HTERT RPE-1 (cell line): ENCODE data around the gene COL23A1.
"Not testable (repeated sequence)": the region's sequence is repeated elsewhere in the genome, so short reads cannot be mapped to it uniquely, and the experiment has no call there.

ENCODE experiments used
- in situ Hi-C: fragments of 300-500 bp; cut with MboI; formaldehyde crosslinking; loops from 4 replicates; pipeline ENCODE4 v1.14.3; 2020; ENCODE audit warnings: low sequenced_read_pairs

COL23A1 gene

DNA sequence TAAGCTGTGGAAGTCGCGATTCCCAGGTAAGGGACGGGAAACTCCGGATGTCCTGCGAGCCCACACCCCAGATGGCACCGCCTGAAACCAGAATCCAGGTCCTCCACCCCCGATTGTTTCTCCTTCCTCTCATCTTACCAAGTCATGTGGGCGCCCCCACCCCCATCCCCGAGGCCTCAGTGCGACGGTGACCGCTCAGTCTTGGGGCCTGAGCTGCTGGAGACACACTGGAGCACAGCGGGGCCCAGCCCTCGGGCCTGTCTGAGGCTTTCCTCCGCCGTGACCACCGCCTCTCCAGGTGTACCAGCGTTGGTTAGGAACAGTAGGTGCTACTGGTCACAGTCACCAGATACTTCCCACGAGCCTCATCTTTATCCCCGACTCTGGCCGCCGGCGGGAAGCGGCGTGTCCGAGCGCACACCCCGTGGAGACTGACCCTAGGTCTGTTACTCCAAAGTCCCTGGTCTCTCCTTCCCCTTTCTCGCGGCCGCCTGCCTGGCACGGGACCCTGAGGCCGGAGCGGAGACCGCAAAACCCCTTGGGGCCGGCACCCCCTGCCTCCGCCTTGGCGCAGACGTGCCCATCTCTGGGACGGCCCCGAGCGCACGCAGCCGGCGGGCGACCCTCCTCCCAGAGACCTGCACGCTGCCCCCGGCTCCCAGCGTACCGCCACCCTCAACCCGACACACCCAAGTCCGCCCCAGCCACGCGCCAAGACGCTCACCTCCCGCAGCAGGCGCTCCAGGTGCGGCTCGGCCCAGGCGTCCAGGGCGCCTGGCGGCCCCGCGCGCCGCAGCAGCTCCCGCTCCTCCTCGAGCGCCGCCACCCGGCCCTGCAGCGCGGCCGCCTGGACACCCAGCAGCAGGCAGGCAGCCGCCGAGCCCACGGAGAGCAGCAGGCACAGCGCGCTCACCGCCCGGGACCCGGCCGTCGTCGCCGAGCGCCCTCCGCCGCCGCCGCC lies 733 bp downstream of the COL23A1 start:
- in situ Hi-C loops, result no loop called here

DNA sequence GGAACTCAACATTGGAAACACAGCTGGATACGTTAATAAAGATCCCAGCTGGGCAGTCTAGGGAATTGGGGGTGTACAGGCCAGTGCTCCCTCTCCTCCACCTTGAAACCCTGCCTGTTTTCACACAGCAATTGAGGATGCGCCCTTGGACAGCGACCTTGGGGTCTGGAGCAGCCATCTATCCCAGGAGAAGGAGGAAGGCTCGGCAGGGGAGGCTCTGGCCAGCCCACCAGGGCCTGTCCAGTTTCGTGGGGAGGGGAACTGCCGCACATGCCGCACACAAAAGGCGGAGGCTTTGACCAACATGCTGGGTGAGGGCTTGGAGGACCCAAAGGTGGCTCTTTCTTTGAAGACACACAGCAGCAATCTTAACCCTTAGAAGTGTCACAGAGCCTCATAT lies 1.4 kb downstream of the COL23A1 start:
- in situ Hi-C loops, result no loop called here

DNA sequence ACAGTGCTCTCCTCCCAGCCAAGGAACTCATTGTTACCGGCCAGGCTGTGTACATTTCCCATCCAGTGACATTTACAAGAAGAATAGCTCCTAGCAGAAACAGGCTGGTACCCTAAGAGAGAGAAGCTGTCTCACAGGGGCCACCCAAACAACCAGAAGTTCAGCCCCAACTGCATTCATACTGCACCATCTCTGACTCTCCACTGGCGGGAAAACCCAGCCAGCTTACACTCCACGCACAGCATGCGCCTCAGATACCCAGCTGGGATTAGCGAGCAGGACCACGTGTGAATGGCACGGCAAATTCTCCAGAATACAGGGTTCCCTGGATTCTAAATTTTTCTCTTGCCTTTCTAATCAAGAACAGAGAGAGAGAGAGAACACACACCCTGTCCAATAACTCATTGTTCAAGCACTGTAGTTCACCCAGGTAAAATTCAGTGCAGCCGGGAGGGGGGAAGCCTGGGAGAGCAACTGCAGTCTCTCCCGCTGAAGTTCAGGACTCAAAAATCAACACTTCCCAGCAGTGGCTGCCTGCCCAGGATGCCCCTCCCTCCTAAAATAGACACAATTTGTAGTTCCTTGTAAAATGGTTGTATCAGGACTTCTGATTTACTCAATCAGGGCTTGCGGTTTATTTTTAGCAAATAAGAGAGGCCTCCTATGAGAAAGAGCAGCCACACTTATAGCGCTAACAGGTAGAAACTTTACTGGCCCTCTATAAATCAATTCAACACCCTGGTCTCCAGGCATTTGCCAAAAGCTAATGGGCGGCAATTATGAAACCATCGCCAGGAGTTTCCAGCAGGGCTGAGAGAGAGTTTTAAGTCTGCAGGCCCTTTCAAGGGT lies 2.2 kb downstream of the COL23A1 start:
- in situ Hi-C loops, result no loop called here

DNA sequence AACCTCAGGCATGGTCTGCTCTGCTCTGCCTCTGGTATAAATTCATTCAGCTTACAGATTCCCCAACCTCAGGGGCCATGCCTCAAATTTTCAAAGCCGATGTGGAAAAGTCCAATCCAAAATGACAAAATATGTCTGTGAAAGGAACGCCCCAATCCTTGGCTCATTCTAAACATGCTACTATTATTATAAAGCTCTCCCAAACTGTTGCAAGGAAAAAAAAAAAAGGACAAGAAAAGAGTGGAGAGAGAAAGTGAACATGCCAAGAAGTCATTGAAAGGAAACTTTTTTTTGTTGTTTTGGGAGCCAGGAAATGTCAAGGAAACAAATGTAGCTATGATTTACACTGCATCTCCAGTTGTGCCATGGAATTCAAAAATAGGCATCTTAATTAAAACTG lies 3.8 kb downstream of the COL23A1 start:
- in situ Hi-C loops, result no loop called here

DNA sequence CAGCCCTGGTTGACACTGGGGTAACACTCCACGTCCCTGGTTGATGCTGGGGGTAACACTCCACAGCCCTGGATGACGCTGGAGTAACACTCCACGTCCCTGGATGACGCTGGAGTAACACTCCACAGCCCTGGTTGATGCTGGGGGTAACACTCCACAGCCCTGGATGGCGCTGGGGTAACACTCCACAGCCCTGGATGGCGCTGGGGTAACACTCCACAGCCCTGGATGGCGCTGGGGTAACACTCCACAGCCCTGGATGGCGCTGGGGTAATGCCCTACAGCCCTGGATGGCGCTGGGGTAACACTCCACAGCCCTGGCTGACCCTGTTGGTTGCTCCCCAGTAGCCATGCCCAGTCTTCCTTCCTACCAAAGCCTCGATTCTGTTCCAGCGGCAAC lies 4.8 kb downstream of the COL23A1 start:
- in situ Hi-C loops, result not testable (repeated sequence)

DNA sequence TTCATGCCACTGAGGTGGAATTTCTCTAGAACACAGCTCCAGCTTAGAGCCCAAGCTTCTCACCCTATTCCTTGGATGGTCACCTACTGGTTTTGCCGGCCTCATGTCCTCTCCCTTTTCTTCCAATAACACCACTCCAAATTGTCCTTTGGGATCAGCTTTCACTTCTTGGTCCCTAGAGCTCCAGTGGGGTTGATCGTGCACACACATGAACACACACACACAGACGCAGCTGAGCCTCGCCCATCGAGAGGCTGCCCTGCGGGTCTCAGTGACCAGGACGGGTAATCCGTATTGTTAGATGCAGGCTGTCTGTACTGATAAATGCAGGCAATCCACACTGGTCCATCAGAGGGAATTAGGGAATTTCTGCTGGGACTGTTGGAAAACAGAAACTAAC lies 6.9 kb downstream of the COL23A1 start:
- in situ Hi-C loops, result no loop called here

DNA sequence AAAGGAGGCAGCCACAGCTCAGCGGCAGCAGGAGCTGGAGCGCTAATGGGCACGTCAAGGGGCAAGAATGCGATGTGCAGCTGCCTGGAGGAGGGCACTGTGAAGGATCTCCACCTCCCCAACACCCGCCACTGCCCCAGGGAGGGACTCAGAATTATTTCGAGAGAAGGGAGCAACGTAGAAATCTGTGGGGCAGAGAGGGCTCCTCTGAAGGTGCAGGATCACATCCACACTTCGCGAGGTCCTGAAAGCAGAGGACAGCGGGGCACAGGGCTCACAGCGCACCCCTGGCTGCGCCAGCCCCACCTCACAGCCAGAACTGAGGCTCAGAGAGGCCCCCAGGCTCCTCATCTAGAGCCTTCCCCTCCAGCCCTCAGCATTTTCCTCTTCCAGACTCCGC lies 7.9 kb downstream of the COL23A1 start:
- in situ Hi-C loops, result no loop called here

DNA sequence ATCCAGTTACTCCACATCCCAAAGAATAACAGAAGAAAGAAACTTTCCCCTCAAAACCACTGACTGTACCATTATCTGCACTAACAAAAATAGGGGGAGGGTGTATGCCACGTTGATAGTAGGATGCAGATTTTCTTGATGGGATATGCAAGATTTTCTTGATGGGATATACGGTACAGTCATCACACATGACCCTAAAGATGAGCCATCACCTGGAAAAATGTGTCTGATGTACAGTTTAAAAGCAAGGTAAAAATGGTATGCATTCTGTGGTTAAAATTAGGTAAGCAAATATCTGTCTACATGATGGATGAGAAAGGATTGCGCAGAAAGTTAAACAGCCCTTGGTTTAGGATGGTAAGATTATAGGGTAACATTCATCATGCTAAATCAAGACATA lies 8.6 kb downstream of the COL23A1 start:
- in situ Hi-C loops, result no loop called here

DNA sequence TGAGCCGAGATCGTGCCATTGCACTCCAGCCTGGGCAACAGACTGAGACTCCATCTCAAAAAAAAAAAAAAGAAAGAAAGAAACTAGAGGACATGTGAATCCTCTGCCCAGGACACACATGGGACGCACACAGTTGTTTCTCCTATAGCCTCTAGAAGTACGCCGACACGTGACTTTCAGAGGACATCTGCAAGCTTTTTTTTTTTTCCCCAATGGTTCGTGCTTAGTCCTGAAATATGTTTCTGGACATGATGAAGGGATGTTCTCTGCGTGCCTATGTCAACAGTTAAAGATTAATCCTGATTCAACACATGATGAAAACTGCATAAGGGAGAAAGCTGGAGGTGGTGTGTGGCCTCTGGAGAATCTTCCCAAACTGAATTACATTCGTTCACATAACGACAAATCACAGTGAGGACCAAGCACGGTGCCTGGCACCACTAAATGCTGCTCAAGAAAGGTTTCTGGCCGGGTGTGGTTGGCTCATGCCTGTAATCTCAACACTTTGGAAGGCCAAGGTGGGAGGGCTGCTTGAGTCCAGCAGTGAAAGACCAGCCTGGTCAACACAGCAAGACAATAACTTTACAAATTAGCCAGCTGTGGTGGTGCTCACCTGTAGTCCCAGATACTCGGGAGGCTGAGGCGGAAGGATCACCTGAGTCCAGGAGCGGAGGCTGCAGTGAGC lies 9.8 kb downstream of the COL23A1 start:
- in situ Hi-C loops, result no loop called here

DNA sequence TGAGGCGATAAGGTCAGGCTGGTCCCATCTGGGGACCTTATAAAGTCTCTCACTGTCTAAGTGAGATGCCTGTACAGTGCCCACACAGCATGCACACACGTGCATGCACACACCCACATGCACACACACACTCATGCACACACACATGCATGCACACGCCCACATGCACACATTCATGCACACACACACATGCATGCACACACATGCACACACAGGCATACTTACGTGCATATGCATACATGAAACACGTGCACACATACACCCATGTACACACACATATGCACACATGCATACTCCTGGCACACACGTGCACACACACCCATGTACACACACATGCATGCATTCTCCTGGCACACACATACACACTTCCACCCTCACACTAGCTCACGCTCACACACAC lies 12.2 kb downstream of the COL23A1 start:
- in situ Hi-C loops, result no loop called here

DNA sequence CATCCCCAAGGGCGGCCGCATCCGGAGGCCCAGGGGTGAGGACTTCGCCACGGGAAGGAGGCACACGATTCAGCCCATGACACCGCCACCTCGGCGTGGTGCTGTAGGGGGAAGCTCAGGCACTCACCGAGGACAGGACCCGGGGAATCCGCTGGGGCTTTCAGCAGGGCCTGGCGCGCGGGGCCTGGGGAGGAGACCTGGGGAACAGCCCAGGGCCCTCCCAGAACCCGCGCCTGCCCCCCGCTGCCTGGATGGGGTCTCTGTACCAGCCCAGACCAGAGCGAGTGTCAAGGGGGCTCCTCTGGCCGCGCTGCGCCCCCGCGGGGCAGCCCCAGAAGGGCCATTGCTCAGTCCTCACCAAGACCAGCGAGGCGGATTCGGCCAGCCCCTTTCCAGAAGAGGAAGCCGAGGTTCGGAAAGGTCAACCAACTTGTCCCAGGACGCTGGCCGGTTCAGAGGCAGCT lies 12.8 kb downstream of the COL23A1 start:
- in situ Hi-C loops, result no loop called here

DNA sequence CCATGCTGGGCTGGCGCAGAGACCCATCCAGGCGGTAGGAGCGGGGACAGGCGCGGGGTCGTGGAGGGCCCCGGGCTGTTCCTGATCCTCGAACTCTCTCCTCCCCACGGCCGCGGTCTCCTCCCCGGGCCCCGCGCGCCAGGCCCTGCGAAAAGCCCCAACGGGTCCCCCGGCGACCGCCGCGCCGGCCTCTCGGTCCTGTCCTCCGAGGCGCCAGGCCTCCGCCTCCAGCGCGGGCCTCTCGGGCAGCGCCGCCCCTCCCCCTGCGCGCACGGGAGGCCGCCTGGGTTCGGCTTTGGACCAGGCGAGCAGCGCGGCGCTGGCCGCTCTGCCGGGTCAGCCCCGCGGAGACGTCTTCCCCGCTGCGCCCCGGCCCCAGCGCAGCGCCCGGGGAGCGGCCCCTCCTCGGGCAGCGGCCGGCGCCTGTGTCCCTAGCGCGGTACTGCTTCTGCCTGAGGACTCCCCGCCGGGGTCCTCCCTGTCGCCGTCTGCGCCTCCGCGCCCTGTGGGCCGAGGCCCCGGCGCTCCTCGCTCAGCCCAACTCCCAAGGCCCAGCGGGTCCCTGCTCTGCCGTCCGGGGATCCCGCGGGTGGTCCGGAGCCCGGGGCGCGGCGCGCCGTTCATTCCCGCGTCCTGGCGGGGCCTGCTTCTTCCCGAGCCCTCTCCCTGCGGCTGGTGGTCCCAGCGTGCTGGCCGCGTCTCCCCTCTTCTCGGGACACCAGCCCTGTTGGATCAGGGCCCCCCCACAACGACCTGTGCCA lies 13.4 kb downstream of the COL23A1 start:
- in situ Hi-C loops, result no loop called here

DNA sequence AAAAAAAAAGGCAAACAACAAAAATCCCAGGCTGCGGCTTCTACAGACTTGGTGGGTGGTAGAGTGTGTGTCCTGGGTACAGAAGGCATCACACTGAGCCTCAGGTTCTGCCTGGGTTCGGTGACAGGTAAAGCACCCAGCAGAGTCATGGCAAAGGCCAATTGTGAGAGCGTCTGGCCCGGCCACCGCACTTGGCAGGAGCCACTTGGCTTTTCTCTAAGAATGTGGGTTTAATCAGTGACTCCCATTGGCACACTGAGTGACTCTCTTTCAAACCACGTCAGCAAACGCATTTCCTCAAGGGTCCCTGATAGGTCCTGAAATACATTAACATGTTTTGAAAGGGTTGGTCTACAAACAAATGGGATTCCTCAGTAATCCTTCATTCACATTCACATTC lies 17.0 kb downstream of the COL23A1 start:
- in situ Hi-C loops, result no loop called here

DNA sequence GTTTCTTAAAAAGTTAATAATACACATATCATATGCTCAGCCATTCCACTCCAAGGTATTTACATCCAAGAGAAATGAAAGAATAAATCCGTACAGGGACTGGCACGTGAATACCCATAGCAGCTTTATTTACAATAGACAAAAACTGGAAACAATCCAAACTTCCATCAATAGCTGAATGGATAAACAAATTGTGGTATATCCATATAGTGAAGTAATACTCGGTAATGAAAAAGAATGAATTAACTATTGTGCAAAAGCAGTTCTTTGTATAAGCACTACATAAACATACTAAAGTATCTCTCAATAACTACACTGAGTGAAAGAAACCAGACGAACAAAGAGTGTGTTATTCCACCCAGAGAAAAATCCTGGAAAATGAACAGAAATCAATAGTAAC lies 17.6 kb downstream of the COL23A1 start:
- in situ Hi-C loops, result no loop called here

DNA sequence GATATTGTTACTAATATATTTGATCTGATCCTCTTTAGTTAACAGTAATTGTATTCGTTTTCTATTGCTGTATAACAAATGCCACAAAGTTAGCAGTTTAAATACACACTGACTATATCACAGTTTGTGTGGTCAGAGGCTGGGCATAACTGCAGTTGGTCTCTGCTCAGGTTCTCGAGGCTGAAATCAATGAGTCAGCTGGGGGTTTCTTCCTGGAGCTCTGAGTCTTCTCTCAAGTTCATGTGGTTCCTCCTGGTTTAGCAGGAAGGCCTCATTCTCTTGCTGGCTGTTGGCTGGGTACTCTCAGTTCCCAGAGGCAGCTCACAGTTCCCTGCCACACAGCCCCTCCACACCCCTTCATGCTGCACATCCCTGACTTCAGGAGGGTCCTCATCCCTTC lies 20.7 kb downstream of the COL23A1 start:
- in situ Hi-C loops, result no loop called here

DNA sequence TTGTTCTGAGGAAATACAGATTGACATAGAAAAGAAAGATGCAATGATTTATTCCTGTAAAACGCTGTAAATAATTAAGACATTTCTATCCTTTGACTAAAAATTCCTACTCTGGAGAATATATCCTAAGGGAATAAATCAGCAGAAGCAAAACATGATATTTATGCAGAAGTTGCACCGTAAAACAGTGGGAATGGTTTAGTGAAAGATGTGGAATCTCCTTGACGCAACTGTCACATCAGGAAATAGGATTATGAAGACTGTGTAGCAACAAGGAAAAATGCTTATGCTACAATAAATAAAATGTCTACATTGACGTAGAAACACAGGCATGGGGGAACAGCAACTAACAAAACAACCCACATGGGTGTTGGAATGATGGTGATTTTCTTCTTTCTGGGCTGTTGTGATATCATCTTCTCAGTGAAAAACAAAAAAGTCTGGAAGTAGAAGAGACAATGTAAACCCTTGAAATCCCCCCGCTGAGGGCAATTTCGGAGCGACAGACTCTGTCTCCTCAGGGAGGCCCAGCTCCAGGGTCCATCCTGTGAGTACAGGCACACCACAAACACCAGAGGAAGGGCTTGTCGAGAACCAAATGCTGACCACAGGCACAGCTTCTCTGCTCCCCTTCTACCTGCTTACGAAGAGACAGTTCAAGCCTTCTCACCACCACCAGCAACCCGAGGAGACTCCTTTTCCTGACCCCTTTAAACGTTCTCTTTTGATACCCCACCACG lies 25.2 kb downstream of the COL23A1 start:
- in situ Hi-C loops, result no loop called here

DNA sequence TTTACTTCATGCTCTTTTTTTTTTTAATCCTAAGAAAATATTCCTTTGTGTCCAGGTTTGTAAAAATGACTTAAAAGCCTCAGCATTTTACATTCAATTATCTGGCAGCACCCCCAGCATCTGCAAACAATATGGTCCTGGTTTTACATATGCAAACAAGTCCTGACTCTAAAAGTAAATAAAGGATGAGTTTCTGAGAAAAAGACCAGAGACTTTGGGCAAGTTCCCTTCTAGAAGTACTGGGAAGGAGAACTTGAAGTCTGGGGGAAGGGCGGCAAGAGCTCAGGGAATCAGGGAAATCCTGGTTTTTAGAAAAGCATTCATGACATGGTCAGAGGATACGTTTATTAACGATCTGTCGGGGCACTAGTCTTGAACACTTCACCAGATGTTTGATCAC lies 25.8 kb downstream of the COL23A1 start:
- in situ Hi-C loops, result no loop called here

DNA sequence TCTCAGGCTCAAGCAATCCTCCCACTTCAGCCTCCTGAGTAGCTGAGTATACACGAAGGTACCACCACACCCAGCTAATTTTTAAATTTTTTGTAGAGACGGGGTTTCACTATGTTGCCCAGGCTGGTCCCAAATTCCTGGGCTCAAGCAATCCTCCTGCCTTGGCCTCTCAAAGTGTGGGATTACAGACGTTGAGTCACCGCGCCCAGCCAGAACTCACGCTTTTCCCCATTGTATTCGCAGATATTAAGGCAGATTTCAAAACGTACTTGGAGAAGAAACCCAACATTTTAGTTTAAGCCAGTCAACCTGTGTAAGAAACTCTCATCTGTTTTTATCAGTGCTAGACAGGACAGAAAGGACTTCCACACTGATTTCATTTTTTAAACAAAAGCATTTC lies 26.6 kb downstream of the COL23A1 start:
- in situ Hi-C loops, result no loop called here

DNA sequence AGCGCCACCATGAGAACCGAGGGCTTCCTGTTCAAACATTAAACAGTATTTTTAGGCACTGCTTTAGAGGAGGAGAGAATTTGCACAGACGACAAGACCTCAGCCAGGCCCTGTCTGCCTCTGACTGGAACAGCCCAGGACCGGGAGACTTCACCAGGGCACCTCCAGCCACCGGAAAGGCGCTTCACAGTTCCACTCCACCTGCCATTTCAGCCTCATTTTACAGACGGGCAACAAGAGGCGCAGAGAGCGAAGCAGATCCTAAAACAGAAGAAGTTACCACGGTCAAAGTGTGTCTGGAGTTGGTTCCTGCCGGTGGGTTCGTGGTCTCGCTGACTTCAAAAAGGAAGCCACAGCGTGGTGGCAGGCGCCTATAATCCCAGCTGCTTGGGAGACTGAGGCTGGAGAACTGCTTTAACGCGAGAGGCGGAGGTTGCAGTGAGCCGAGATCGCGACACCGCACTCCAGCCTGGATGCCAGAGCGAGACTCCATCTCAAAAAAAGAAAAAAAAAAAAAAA lies 28.4 kb downstream of the COL23A1 start:
- in situ Hi-C loops, result no loop called here

DNA sequence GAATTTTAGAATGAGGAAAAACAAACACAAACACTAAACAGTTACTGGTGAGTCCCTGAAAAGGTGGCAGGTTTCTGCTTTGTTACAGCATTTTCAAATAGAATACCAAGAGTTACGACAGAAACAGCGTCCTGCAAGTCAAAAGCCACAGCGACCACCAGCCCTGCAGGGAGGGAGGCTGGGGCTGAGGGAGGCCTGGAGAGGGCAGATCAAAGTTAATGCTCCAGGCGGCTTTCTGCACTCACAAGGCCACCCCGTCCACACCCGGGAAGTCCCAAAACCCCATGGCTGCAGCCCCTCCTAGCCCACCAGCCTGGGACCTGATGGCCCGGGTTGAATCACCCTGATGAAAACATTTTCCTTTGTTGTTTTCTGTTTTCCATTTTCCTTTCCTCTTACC lies 29.3 kb downstream of the COL23A1 start:
- in situ Hi-C loops, result no loop called here
